Mesenchymal stem cell (in vitro differentiated cells and primary cell): Measurements from ENCODE around the gene CNTNAP2.

Experiments used
- DNase-seq: peaks from one replicate; pipeline ENCODE4 v3.0.0-alpha.2; 2013
- H2AFZ ChIP-seq: one replicate; pipeline ENCODE4 v1.6.1; 2013; ENCODE audit warnings: low read depth, mild to moderate bottlenecking, control low read depth, inconsistent platforms, low read length, moderate library complexity
- H2AK5ac ChIP-seq: 2 replicates; pipeline ENCODE4 v1.6.1; 2013; ENCODE audit warnings: low read length, moderate library complexity, mild to moderate bottlenecking, inconsistent platforms; ENCODE audit not compliant: severe bottlenecking
- H2BK120ac ChIP-seq: one replicate; pipeline ENCODE4 v1.6.1; 2013; ENCODE audit warnings: low read depth, mild to moderate bottlenecking, inconsistent platforms, low read length, moderate library complexity
- H2BK12ac ChIP-seq, 2 experiments: one replicate each; pipeline ENCODE4 v1.6.1; 2013; ENCODE audit warnings: inconsistent platforms in 2 of 2, low read length in 2 of 2, mild to moderate bottlenecking in 2 of 2, moderate library complexity in 2 of 2, control low read depth in 1 of 2
- H2BK15ac ChIP-seq: one replicate; pipeline ENCODE4 v1.6.1; 2013; ENCODE audit warnings: mild to moderate bottlenecking, low read depth, inconsistent platforms; ENCODE audit not compliant: poor library complexity, severe bottlenecking
- H2BK5ac ChIP-seq: 2 replicates; pipeline ENCODE4 v1.6.1; 2013; ENCODE audit warnings: low read depth, mild to moderate bottlenecking, low read length, control low read depth, inconsistent platforms; ENCODE audit not compliant: poor library complexity, severe bottlenecking
- H3K14ac ChIP-seq, 2 experiments: one replicate each; pipeline ENCODE4 v1.6.1; 2013; ENCODE audit warnings: inconsistent platforms in 2 of 2, low read length in 2 of 2, control low read depth in 1 of 2, mild to moderate bottlenecking in 1 of 2, moderate library complexity in 1 of 2
- H3K18ac ChIP-seq, 2 experiments: one replicate each; pipeline ENCODE4 v1.6.1; 2013; ENCODE audit warnings: inconsistent platforms in 2 of 2, low read length in 2 of 2, control low read depth in 1 of 2, low read depth in 1 of 2, mild to moderate bottlenecking in 1 of 2
- H3K23ac ChIP-seq, 2 experiments: one replicate each; pipeline ENCODE4 v1.6.1; 2013; ENCODE audit warnings: inconsistent platforms in 2 of 2, low read length in 2 of 2, mild to moderate bottlenecking in 2 of 2, moderate library complexity in 2 of 2, control low read depth in 1 of 2
- H3K27ac ChIP-seq: 2 replicates; pipeline ENCODE4 v1.5.1; 2013; ENCODE audit warnings: mild to moderate bottlenecking, moderate library complexity, low read length, control low read depth, inconsistent platforms; ENCODE audit not compliant: poor library complexity, severe bottlenecking
- H3K27me3 ChIP-seq, 2 experiments: 2 replicates each; pipeline versions ENCODE4 v1.6.1 to v1.7.0; 2013; ENCODE audit warnings: low read length in 2 of 2, mild to moderate bottlenecking in 2 of 2, moderate library complexity in 2 of 2, control low read depth in 1 of 2, inconsistent platforms in 1 of 2; ENCODE audit not compliant: control insufficient read depth in 1 of 2, insufficient read depth in 1 of 2
- H3K36me3 ChIP-seq, 2 experiments: 2 replicates each; pipeline versions ENCODE4 v1.6.1 to v1.7.0; 2013; ENCODE audit warnings: low read length in 2 of 2, control low read depth in 1 of 2, inconsistent platforms in 1 of 2, low read depth in 1 of 2, mild to moderate bottlenecking in 1 of 2; ENCODE audit not compliant: insufficient read depth in 2 of 2, control insufficient read depth in 1 of 2
- H3K4ac ChIP-seq, 2 experiments: one replicate each; pipeline ENCODE4 v1.6.1; 2013; ENCODE audit warnings: inconsistent platforms in 2 of 2, low read length in 2 of 2, mild to moderate bottlenecking in 2 of 2, moderate library complexity in 2 of 2, control low read depth in 1 of 2, low read depth in 1 of 2
- H3K4me1 ChIP-seq: 2 replicates; pipeline ENCODE4 v1.6.1; 2013; ENCODE audit warnings: low read depth, low read length, control low read depth; ENCODE audit not compliant: control insufficient read depth, insufficient read depth
- H3K4me2 ChIP-seq: 2 replicates; pipeline ENCODE4 v1.6.1; 2013; ENCODE audit warnings: low read length, mild to moderate bottlenecking, inconsistent platforms; ENCODE audit not compliant: poor library complexity, severe bottlenecking
- H3K4me3 ChIP-seq, 2 experiments: 2 replicates each; pipeline versions ENCODE4 v1.5.1 to v1.7.0; 2013; ENCODE audit warnings: low read length in 2 of 2, mild to moderate bottlenecking in 2 of 2, control low read depth in 1 of 2, low read depth in 1 of 2; ENCODE audit not compliant: insufficient read depth in 1 of 2
- H3K79me1 ChIP-seq: replicated peaks from 2 replicates; pipeline ENCODE4 v1.6.1; 2013; ENCODE audit warnings: mild to moderate bottlenecking, control low read depth, low read length, inconsistent platforms; ENCODE audit not compliant: poor library complexity, severe bottlenecking
- H3K9ac ChIP-seq: 2 replicates; pipeline ENCODE4 v1.7.0; 2013; ENCODE audit warnings: mild to moderate bottlenecking, low read length, moderate library complexity
- H3K9me3 ChIP-seq: 2 replicates; pipeline ENCODE4 v1.7.0; 2013; ENCODE audit warnings: mild to moderate bottlenecking, low read length; ENCODE audit not compliant: control insufficient read depth
- H4K8ac ChIP-seq: one replicate; pipeline ENCODE4 v1.6.1; 2013; ENCODE audit warnings: inconsistent platforms, mild to moderate bottlenecking, low read length, moderate library complexity
- H4K91ac ChIP-seq: one replicate; pipeline ENCODE4 v1.6.1; 2013; ENCODE audit warnings: mild to moderate bottlenecking, low read length, inconsistent platforms
- WGBS: methylation state at CpG from one replicate; pipeline ENCODE4 v1.1.7; 2013; ENCODE audit warnings: mixed read lengths; 5-methylcytosine and 5-hydroxymethylcytosine counted together

The CNTNAP2 gene

DNA sequence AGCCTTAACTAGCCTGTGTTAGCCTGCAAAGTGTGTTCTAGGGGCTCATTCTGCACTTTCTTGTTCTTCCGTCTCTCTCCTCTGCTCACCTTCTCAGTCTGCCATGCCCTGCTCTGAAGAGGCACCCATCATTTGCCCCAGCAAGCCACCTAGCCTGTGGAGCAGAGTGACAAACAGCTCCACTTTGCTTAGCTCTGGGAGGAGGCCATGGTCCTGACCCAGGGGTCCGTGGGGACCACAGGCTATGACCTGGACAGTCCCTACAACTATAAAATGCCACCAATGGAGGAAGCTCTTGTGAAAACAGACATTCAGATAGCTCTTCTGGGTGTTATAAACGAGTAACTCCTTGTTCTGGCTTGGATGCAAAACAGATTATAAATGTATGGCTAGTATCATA is 1029.6 kb downstream of the CNTNAP2 start:
- Histone ChIP-seq H2AFZ (no peak overlapping the region), H2BK12ac (no peak overlapping the region), H3K4me2 (no peak overlapping the region), H3K27ac (no peak overlapping the region), H2AK5ac (no peak overlapping the region), H3K9ac (no peak overlapping the region), H3K4ac (no peak overlapping the region), H2BK5ac (no peak overlapping the region), H3K14ac (no peak overlapping the region), H2BK15ac (no peak overlapping the region), H3K4me3 (no peak overlapping the region), H3K18ac (no peak overlapping the region), H2BK120ac (no peak overlapping the region), H3K36me3 (no peaks in the 10 kb centered on the region), H3K27me3 (no peaks in the 10 kb centered on the region), H3K9me3 (peaks cover 6% of the 10 kb centered on the region), H4K8ac (no peak overlapping the region), H3K4me1 (no peaks in the 10 kb centered on the region), H3K79me1 (no peaks in the 10 kb centered on the region), H4K91ac (no peak overlapping the region), H3K23ac (no peak overlapping the region)
- 65% methylated on average over 3 of the region's 3 CpGs for WGBS
- no peak for DNase-seq

DNA sequence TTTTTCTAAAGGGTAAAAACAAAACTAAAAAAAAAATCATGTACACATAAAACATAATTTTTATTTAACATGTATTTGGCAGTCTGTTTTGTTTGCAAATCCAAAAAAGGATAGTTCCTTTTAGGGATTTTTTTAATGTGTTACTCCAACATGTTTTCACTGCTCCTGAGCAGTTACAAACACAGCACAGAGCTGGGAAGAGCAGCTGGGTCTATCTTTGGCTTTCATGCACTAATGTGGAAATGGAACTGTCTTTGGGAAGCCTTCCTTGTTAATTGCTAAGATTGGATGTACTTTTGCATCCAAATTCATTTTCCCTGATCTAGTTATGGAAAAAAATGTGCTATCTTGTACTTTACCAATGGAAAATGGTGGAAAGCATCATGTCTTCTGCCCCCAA is 1035.1 kb downstream of the CNTNAP2 start:
- peaks cover 6% of the 10 kb centered on the region for H3K9me3 ChIP-seq
- H2BK5ac ChIP-seq, result no peak overlapping the region
- H3K14ac ChIP-seq, result no peak overlapping the region
- no peak overlapping the region for H2BK120ac ChIP-seq
- H3K36me3 ChIP-seq, result no peaks in the 10 kb centered on the region
- H2BK15ac ChIP-seq, result no peak overlapping the region
- no peak overlapping the region for H3K4me2 ChIP-seq
- H4K91ac ChIP-seq, result no peak overlapping the region
- no peak overlapping the region for H2AK5ac ChIP-seq
- H3K18ac ChIP-seq, result no peak overlapping the region
- DNase-seq, result no peak
- no peak overlapping the region for H2BK12ac ChIP-seq
- H3K4me3 ChIP-seq, result no peak overlapping the region
- no peak overlapping the region for H3K27ac ChIP-seq
- no peaks in the 10 kb centered on the region for H3K79me1 ChIP-seq
- H3K4me1 ChIP-seq, result no peaks in the 10 kb centered on the region
- H3K4ac ChIP-seq, result no peak overlapping the region
- H4K8ac ChIP-seq, result no peak overlapping the region
- no peak overlapping the region for H3K23ac ChIP-seq
- no peak overlapping the region for H3K9ac ChIP-seq
- H2AFZ ChIP-seq, result no peak overlapping the region
- H3K27me3 ChIP-seq, result no peaks in the 10 kb centered on the region

DNA sequence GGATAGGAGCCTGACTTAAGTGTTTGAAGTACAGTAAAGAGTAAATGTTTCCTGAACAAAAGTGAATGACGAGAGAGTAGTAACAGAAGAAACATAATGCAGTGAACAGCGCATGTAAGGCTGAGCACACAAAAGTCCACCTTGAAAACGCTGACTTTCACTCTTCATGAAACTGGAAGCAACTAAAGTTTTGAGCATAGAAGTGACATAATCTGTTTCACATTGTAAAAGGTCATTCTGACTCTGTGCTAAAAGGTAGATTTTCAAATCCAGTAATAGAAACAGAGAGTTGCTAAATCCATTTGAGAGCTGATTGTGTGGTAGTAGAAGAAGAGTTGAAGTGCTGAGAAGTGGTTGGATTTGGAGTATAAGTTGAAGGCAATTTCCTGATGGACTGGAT is 1037.0 kb downstream of the CNTNAP2 start:
- H3K4me3 ChIP-seq, result no peak overlapping the region
- H4K8ac ChIP-seq, result no peak overlapping the region
- H3K27ac ChIP-seq, result no peak overlapping the region

DNA sequence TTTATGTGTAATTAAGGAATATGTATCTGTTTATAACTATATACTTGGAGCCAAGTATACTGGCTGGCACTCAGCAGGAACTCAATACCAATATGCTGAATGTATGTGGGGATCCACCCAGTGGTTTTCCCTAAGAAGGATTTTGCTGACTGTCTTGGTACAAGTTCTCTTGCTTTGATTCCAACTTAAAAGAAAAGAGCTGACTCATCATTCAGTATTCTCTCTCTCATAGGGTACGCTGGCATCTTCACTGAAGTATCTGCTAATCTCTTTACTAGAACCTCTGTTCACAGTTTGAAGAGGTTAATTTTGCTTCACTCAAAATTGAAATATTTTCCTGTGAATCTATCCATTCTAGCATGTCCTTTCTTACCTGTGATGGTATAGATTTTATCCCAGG is 1044.8 kb downstream of the CNTNAP2 start:
- no peak overlapping the region for H2BK5ac ChIP-seq

More for the DNA sequence above, 1037.0 kb downstream of the CNTNAP2 start:
- no peak overlapping the region for H3K14ac ChIP-seq
- H3K4me2 ChIP-seq, result no peak overlapping the region
- H2BK15ac ChIP-seq, result no peak overlapping the region
- no peak overlapping the region for H2BK120ac ChIP-seq
- no peak overlapping the region for H2AFZ ChIP-seq
- H3K4ac ChIP-seq, result no peak overlapping the region
- H3K23ac ChIP-seq, result no peak overlapping the region
- no peak overlapping the region for H2BK12ac ChIP-seq
- no peaks in the 10 kb centered on the region for H3K79me1 ChIP-seq
- 82% methylated on average over 3 of the region's 3 CpGs for WGBS
- no peaks in the 10 kb centered on the region for H3K36me3 ChIP-seq
- no peaks in the 10 kb centered on the region for H3K27me3 ChIP-seq
- H2BK5ac ChIP-seq, result no peak overlapping the region
- H4K91ac ChIP-seq, result no peak overlapping the region
- H3K4me1 ChIP-seq, result no peaks in the 10 kb centered on the region
- H3K9me3 ChIP-seq, result no peaks in the 10 kb centered on the region
- no peak for DNase-seq
- H2AK5ac ChIP-seq, result no peak overlapping the region
- H3K9ac ChIP-seq, result no peak overlapping the region
- no peak overlapping the region for H3K18ac ChIP-seq

More for the DNA sequence above, 1044.8 kb downstream of the CNTNAP2 start:
- H2BK120ac ChIP-seq, result no peak overlapping the region
- no peak overlapping the region for H3K4ac ChIP-seq
- DNase-seq, result no peak
- H3K9me3 ChIP-seq, result no peaks in the 10 kb centered on the region
- no peak overlapping the region for H3K4me2 ChIP-seq
- no peak overlapping the region for H2BK15ac ChIP-seq
- no peak overlapping the region for H4K8ac ChIP-seq
- no peaks in the 10 kb centered on the region for H3K79me1 ChIP-seq
- no peak overlapping the region for H3K27ac ChIP-seq
- WGBS, result 93% methylated on average over 1 of the region's 1 CpG
- no peak overlapping the region for H2AK5ac ChIP-seq
- no peaks in the 10 kb centered on the region for H3K4me1 ChIP-seq
- no peak overlapping the region for H4K91ac ChIP-seq
- H3K27me3 ChIP-seq, result no peaks in the 10 kb centered on the region
- H3K14ac ChIP-seq, result no peak overlapping the region
- H2BK12ac ChIP-seq, result no peak overlapping the region
- H3K18ac ChIP-seq, result no peak overlapping the region
- H3K9ac ChIP-seq, result no peak overlapping the region
- H2AFZ ChIP-seq, result no peak overlapping the region
- H3K4me3 ChIP-seq, result no peak overlapping the region
- H3K23ac ChIP-seq, result no peak overlapping the region
- H3K36me3 ChIP-seq, result no peaks in the 10 kb centered on the region
